GM12892 (cell line): ENCODE data around the gene ANHX.

Experiments
- POLR2A ChIP-seq: IDR thresholded peaks from 2 replicates; pipeline ENCODE4 v1.6.1; 2011; ENCODE audit warnings: low read depth, low read length, control low read depth
- POLR2AphosphoS5 ChIP-seq: IDR thresholded peaks from 2 replicates; pipeline ENCODE4 v1.6.1; 2011; ENCODE audit warnings: low read depth, low read length, control low read depth

DNA sequence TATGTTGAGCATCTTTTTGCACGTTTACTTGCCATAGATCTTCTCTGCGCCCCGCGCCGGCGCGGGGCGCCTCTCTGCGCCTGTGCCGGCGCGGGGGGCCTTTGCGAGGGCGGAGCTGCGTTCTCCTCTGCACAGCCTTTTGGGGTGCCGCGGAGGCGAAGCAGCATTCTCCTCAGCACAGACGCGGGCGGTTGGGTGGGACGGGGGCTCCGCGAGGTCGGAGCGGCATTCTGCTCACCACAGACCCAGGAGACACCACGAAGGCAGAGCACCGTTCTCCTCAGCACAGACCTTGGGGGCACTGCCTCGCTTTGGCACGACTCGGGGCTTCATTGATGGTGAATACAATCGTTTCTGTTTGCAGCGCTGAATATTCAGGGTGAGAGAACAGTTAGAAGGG, 28.5 kb upstream of the ANHX start:
- no peak for TF ChIP-seq POLR2AphosphoS5
- no peak for TF ChIP-seq POLR2A
